ENCODE results near the gene PVR.

DNA sequence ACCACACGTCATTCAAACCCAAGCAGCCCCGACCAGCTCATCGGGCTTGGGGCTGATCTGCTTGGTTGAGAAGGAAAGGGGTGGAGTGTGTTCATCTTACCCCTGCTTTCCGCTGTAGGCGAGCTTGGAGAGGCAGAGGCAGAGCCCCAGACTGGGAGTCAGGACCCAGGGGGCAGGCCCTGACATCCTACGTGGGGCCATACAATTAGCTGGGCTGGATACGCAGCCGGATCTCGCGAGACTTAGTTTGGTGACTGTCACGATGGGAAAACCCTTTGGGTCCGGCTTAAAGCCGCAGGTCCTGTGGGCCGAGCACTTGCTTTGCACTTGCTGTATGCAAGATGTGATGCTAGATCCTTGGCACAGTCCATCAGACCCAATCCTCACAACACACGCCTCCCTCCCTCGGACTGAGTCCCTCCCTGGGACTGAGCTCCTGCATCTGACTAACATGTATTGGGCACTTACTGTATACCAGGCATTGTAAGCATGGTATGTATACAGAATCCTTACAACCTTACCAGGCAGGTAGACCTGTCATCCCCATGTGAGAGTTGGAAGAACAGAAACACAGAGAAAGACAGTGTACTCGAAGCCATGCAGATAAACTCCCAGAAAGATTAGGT, 59.0 kb downstream of the PVR start:
- TF ChIP-seq POLR2AphosphoS5 (IDR thresholded peaks at IDR 0.05) (no peak), POLR2A (IDR thresholded peaks at IDR 0.05) (no peak), CTCF (IDR thresholded peaks at IDR 0.05) (no peak)
